Stimulated activated naive CD8-positive, alpha-beta T cell treated with anti-CD3 and anti-CD28 coated beads, Interleukin-15, Interleukin-2, amounts not matched to agents 100 ng/mL and 50 ng/mL, for 24 hours (primary cell): Measurements from ENCODE around the gene TMEM204.

Source experiments
- H3K27ac Mint-ChIP-seq: one replicate; pipeline ENCODE4 v1.8.0; 2021; ENCODE audit warnings: mild to moderate bottlenecking, mixed read lengths
- H3K27me3 Mint-ChIP-seq: one replicate; pipeline ENCODE4 v1.8.0; 2021; ENCODE audit warnings: mixed read lengths
- H3K36me3 Mint-ChIP-seq: one replicate; pipeline ENCODE4 v1.8.0; 2021; ENCODE audit warnings: low read depth, mixed read lengths
- H3K4me1 Mint-ChIP-seq: one replicate; pipeline ENCODE4 v1.8.0; 2021; ENCODE audit warnings: low read depth, mixed read lengths
- H3K4me3 Mint-ChIP-seq: one replicate; pipeline ENCODE4 v1.8.0; 2021; ENCODE audit warnings: mild to moderate bottlenecking, mixed read lengths
- H3K9me3 Mint-ChIP-seq: one replicate; pipeline ENCODE4 v1.8.0; 2021; ENCODE audit warnings: mixed read lengths

TMEM204 gene

DNA sequence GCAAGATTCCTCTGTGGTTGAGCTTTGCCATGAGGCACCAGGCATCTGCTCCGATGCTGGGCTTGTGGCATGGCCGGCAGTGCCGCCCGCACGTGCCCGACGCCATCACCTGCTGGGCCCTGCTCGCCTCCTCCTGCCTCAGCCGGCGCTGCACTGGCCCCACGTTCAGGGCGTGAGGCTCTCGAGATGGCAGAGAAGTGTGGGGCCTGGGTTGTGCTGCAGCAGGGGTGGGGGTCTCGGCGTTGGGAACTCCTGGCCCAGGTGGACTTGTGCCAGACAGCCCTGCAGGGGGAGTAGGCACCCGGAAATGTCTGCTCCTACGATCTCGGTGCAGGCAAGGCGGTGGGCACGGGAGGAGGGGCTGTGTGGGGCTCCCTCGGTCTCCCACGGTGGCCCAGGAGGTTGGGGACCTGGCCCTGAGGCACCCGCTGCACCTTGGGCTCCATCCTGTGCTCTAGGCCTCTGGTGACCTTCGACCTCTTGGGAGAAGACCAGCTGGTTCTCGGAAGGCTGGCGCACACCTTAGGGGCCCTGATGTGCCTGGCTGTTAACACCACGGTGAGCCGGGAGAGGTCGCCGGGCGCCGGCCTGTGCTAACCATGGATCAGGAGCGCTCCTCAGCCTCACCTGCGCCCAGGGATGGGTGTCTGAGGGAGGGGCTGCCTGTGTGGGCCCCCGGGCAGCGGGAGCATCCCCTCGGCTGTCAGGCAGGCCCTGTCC is 26.8 kb upstream of the TMEM204 start:
- peaks cover 22% of the 10 kb centered on the region for H3K36me3 Mint-ChIP-seq
- H3K9me3 Mint-ChIP-seq, result no peaks in the 10 kb centered on the region
- no peaks in the 10 kb centered on the region for H3K4me1 Mint-ChIP-seq
- no peak overlapping the region for H3K27ac Mint-ChIP-seq
- no peaks in the 10 kb centered on the region for H3K27me3 Mint-ChIP-seq
- H3K4me3 Mint-ChIP-seq, result no peak overlapping the region

DNA sequence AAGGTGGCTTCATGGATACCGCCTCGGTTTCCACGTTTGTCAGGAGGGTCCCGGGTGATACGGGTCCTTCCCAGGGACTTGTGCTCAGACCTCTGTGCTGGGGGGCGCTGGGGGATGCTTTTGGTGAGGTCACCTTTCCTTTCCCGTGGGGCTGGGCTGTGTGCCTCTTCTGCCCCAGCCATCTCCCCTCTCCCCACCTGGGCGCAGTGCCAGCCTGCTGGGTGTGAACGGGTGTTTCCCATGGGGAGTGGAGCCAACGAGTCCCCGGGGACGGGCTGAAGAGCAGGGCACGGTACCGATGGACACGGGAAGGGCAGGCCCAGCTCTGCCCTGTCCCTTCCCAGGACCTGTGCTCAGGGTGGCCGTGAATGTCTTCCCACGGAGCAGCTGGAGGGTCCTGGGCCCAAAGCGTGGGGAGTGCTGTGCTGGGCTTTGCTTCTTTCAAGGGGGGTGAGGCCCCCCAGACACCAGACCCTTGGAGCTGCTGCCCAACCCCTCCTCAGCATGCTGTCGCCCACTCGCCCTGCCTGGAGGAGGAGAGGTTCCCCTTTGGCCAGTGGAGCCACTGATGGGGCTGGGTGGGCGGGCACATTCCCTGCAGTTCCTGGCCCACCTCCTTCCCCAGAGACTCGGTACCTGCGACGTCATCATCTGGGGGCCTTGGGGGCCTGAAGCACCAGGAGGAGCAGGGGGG is 24.8 kb upstream of the TMEM204 start:
- Mint-ChIP-seq H3K27me3 (no peaks in the 10 kb centered on the region), H3K4me3 (no peak overlapping the region), H3K9me3 (no peaks in the 10 kb centered on the region), H3K27ac (no peak overlapping the region), H3K36me3 (peaks cover 16% of the 10 kb centered on the region), H3K4me1 (no peaks in the 10 kb centered on the region)

DNA sequence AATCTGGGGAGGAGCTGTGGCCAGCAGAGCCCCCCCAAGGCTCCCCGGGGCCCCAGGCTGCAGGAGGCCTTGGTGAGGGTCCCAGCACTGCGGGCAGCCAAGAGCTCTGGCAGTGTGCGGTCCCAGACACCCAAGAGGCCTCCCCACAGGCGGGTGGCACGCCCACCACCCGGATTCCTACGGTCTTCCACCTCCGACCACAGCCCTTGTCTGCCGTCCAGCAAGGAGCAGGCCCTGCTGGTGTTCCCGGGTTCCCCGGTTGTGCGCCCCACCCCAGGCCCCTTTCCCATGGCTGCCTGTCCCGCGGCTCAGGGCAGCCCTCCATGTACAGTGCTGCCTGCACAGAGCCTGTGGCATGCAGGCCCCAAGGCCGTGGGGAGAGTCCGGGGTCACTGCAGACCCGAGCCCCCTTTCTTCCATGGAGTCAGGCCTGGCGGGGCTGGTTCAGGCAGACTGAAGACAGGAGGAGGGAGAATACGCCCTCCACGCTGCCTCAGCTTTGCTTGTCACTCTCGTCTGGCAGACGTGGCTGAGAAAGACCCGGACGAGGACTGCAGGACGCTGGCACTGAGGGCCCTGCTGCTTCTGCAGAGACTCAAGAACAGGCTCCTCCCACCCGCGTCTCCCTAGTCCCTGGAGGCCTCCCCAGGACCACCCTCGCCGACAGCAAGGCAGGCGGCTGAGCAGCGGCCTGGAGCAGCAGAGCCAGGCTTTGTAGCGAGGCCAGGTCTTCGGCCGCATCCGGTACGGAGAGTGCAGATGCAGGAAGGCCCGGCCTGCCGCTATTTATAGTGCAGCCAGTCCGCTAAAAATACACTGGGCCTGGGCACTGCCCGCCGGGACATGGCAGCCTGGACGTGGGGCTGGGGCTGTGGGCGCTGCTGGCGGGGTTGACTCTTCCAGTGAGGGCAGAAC is 23.9 kb upstream of the TMEM204 start:
- peaks cover 14% of the 10 kb centered on the region for H3K36me3 Mint-ChIP-seq
- H3K9me3 Mint-ChIP-seq, result no peaks in the 10 kb centered on the region
- H3K4me3 Mint-ChIP-seq, result no peak overlapping the region
- H3K4me1 Mint-ChIP-seq, result no peaks in the 10 kb centered on the region
- H3K27me3 Mint-ChIP-seq, result no peaks in the 10 kb centered on the region
- H3K27ac Mint-ChIP-seq, result no peak overlapping the region

DNA sequence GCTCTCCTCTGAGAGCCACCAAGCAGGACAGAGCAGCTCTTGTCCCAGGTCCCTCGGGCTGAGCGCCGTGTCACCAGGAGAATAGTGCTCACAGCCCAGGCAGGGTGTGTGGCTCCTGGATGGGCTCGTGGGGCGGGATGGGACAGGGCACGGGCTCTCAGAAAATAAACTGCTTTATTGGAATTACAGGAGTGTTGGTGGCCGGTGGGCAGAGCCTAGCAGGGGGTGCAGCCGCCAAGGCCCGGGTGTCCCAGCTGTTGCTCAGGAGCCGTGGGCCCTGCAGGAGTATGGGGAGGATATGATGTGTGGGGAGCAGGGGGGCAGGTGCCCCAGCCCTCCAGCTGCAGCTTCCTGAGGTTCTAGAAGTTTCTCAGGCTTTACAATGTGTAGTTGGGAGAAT is 23.2 kb upstream of the TMEM204 start:
- Mint-ChIP-seq H3K27me3 (no peaks in the 10 kb centered on the region), H3K4me1 (no peaks in the 10 kb centered on the region), H3K27ac (no peak overlapping the region), H3K9me3 (no peaks in the 10 kb centered on the region), H3K36me3 (peaks cover 17% of the 10 kb centered on the region), H3K4me3 (no peak overlapping the region)

DNA sequence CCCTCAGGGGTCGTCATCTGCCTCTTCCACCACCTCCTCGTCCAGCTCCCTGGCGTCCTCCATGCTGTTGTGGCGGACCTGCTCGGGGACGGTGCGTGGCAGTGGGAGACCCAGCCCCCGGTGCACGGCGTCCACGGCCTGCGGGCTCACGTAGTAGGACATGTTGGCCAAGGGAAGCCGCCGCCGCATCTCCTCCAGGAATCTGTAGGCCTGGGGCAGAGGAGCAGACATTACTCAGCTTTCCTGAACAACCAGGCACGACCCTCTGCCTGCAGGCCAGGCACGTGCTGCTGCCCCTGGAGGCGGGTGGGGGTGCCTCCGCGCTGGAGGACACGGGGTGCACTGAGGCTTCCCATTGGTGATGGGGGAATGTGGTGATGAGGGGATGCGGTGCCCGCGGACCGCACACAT is 22.5 kb upstream of the TMEM204 start:
- no peaks in the 10 kb centered on the region for H3K27me3 Mint-ChIP-seq
- no peaks in the 10 kb centered on the region for H3K4me1 Mint-ChIP-seq
- no peak overlapping the region for H3K4me3 Mint-ChIP-seq
- peaks cover 17% of the 10 kb centered on the region for H3K36me3 Mint-ChIP-seq
- no peak overlapping the region for H3K27ac Mint-ChIP-seq
- no peaks in the 10 kb centered on the region for H3K9me3 Mint-ChIP-seq

DNA sequence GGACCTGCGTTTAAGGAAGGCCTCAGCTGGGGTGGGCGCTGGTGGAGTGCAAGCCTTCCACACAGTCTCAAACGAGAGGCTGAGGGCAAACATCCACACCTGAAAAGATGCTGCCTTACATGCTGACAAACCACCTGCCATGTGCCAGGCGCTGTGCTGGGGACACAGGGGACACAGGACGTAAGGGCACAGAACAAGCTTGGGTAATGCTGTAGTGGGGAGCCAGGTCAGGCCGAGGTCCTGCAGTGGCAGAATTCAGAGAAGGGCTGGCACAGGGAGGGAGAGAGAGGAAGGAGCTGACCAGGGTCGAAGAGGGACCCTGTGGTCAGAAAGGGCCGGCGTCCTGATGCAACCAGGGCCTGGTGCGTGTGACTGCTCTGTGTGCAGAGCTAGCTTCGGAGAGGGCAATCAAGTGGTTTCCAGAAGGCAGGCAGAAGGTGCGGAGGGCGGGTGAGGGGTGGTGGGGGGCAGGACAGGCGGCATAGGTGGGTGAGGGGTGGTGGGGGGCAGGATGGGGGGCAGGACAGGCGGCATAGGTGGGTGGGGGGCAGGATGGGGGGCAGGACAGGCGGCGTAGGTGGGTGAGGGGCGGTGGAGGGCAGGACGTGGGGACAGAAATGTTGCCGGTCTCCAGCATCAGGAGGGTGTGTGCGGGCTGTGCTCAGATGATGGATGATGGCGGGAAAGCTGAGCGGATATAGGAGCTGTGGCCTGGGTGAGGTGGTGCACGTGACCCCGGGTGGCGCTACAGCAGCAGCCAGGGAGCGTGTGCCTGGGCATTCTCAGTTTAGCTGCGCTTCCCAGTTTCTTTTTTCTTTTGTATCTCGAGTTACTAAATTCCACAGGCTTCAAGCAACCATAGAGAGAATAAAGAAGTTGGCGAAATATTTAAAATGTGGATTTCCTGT is 21.6 kb upstream of the TMEM204 start:
- Mint-ChIP-seq H3K9me3 (no peaks in the 10 kb centered on the region), H3K4me1 (no peaks in the 10 kb centered on the region), H3K36me3 (peaks cover 17% of the 10 kb centered on the region), H3K27me3 (no peaks in the 10 kb centered on the region), H3K27ac (no peak overlapping the region), H3K4me3 (no peak overlapping the region)

DNA sequence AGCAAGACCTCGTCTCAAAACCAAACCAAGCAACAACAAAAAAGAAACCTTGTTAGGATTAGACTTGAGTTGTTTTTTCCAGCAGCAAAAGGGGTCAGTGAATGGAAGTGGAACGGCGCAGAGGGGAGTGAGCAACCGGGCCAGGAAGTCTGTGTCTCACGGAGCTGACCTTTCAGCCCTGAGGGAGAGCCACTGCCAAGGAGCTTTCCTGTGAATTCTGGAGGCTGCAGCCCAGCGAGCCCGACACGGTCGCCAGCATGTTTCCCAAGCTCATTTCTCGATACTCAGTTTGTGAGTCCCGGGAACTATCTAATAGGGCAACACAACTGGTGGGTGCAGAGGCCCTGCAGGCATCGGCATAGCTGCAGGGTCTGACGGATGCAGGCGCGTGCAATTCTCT is 20.7 kb upstream of the TMEM204 start:
- Mint-ChIP-seq H3K27ac (no peak overlapping the region), H3K4me1 (no peaks in the 10 kb centered on the region), H3K4me3 (no peak overlapping the region), H3K36me3 (peaks cover 12% of the 10 kb centered on the region), H3K9me3 (no peaks in the 10 kb centered on the region), H3K27me3 (no peaks in the 10 kb centered on the region)

DNA sequence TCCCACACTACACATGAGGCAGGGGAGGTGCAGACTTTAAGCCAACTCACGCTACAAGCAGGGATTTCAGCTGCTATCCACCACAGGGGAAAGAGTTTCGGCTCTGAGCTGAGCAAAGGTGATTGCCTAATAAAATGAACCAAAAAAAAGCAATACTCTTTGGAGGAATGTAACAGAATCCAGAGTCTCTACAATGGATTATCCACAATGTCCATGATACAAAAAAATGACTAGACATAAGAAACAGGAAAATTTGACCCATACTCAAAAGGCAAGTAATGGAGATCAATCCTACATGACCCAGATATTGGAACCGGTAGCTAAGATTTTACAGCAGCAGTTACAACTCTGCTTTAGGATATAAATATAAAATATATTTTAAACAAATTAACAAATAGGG is 19.0 kb upstream of the TMEM204 start:
- Mint-ChIP-seq H3K4me1 (no peaks in the 10 kb centered on the region), H3K27me3 (no peaks in the 10 kb centered on the region), H3K27ac (no peak overlapping the region), H3K36me3 (peaks cover 10% of the 10 kb centered on the region), H3K4me3 (no peak overlapping the region), H3K9me3 (no peaks in the 10 kb centered on the region)

DNA sequence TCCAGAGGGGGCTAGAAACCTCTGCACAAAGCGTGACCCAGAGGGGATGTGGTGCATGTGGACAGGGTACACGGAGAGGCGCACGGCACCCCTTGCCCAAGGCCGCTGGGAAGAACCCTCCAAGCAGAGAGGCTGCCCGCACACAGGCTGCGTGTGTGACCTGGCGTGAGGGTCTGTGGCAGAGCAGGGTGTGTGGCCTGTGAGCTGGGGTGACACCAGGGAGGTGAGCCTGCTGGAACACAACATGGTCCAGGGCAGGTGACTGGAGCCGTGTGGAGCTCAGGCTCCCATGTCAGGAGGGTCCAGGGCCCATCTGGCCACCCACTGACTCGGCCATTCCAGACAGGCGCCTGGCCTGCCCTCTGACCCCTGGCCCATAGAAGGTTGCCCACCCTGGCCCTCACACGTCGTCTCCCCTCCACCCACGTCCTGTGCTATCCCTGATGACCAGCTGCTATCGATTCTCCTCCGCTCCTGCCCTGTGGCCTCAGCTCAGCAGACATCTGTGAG is 14.8 kb upstream of the TMEM204 start:
- H3K4me1 Mint-ChIP-seq, result no peaks in the 10 kb centered on the region
- no peak overlapping the region for H3K4me3 Mint-ChIP-seq
- no peak overlapping the region for H3K27ac Mint-ChIP-seq
- H3K36me3 Mint-ChIP-seq, result peaks cover 3% of the 10 kb centered on the region
- H3K9me3 Mint-ChIP-seq, result no peaks in the 10 kb centered on the region
- H3K27me3 Mint-ChIP-seq, result no peaks in the 10 kb centered on the region

DNA sequence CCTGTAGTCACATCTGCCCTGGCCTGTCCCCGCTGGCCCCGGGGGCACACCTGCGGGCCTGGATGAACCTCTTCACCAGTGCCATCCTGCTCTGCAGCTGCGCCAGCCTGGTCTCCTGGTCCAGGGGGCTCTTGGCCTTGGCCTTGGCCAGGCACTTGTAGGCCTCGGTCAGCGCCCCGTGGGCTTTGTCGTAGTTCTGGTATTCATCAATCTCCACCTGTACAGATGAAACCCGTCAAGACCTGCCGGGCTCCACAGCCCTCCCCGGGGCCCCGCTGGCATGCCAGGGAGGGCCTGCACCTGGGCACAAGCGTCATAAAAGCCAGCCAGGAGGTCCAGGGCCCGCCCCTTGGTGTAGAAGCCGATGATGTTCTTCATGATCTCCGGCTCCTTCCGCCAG is 13.6 kb upstream of the TMEM204 start:
- H3K9me3 Mint-ChIP-seq, result no peaks in the 10 kb centered on the region

DNA sequence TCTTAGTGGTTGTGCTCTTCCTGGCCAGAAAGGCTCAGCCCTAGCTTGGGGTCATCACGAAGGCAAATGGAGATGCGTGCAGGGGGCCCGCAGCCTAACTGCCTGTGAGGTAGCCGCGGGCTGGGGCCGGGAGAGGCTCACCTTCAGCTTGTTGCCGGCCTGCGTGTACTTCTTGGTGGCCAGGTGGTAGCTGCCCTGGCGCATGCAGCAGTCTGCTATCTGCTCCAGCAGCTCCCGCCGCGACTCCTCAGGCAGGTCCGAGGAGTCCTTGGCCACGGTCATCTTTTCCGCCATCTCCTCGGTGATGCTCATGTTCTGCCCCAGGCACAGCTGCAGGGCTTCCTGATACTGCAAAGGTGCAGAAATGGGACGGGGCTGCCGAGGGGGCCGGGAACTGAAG is 13.0 kb upstream of the TMEM204 start:
- H3K27me3 Mint-ChIP-seq, result no peaks in the 10 kb centered on the region
- H3K4me1 Mint-ChIP-seq, result no peaks in the 10 kb centered on the region
- H3K9me3 Mint-ChIP-seq, result no peaks in the 10 kb centered on the region
- no peak overlapping the region for H3K27ac Mint-ChIP-seq
- H3K4me3 Mint-ChIP-seq, result no peak overlapping the region
- H3K36me3 Mint-ChIP-seq, result no peaks in the 10 kb centered on the region

More for the DNA sequence above, 13.6 kb upstream of the TMEM204 start:
- no peak overlapping the region for H3K4me3 Mint-ChIP-seq
- H3K27me3 Mint-ChIP-seq, result no peaks in the 10 kb centered on the region
- H3K27ac Mint-ChIP-seq, result no peak overlapping the region
- H3K4me1 Mint-ChIP-seq, result no peaks in the 10 kb centered on the region
- peaks cover 3% of the 10 kb centered on the region for H3K36me3 Mint-ChIP-seq

DNA sequence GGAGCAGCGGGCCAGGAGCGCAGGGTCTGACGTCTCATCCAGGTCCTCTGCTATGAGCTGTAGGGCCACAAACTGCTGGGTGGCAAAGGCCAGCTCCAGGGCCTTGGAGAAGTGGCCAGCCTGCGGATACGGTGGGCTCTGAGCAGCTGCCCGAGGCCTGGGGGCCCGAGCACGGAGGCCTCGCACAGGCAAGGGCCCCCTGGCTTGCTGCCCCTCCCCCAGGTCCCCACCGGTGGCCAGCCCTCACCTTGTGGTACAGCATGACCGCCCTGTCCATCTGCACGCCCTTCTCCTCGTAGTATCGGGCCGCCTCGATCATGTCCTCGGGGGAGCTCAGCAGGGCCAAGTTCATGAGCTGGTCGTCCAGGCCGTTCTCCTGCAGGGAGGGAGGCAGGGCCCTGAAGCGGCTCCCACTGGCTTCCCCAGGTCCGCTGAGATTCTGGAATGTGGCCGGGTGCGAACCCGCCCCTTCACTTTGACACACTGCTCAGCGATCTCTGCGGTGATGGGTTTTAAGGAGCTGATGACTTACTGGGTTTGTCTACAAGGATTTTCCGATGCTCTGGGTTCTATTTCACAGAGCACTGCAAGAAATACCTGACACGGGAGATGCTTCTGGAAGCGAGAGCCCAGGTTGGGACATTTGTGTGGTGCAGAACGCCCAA is 9.8 kb upstream of the TMEM204 start:
- H3K36me3 Mint-ChIP-seq, result no peaks in the 10 kb centered on the region
- no peaks in the 10 kb centered on the region for H3K9me3 Mint-ChIP-seq
- no peak overlapping the region for H3K27ac Mint-ChIP-seq
- no peaks in the 10 kb centered on the region for H3K27me3 Mint-ChIP-seq
- peaks cover 9% of the 10 kb centered on the region for H3K4me1 Mint-ChIP-seq
- no peak overlapping the region for H3K4me3 Mint-ChIP-seq

DNA sequence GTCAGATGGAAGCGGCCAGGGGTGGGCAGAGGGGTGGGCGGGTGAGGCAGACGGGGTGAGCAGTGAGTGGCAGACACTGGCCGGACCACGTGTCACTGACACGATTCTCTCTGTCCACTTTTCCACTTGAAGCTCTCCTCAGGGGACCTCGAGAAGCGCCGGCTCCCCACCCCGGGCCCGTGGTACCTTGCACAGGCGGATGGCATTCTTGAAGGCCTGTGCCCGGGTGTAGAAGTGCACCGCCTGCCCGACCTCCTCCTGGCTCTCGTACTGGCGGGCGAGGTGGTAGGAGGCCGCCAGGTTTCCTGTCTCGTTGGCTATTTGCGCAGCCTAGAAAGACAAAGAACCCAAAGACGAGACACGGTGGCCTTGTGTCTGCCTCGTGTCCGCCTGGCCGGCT is 9.1 kb upstream of the TMEM204 start:
- Mint-ChIP-seq H3K9me3 (no peaks in the 10 kb centered on the region), H3K4me3 (no peak overlapping the region), H3K27me3 (no peaks in the 10 kb centered on the region), H3K27ac (no peak overlapping the region), H3K36me3 (no peaks in the 10 kb centered on the region), H3K4me1 (peaks cover 9% of the 10 kb centered on the region)
